HepG2 (cell line): ENCODE results near the gene HPCAL1. TPM values are rescaled to one million over a fixed set of nuclear protein-coding genes. Genes with fewer than 3 reads are reported as not detected.

ENCODE experiments used
- ATAC-seq: fragments of 200-7000 bp; cut with Tn5 transposase; 3 replicates; pipeline ENCODE4 v1.9.1; 2020; ENCODE audit warnings: mild to moderate bottlenecking, moderate library complexity
- BruUV-seq: library from RNA; stranded (reverse); fragments of 400-500 nt; replicated peaks from 2 replicates; lab custom pipeline; 2021; lab: Mats Ljungman, UMichigan
- CTCF ChIA-PET: fragments of 300-600 bp; formaldehyde crosslinking; extraction: SDS; loops from one replicate; lab custom pipeline; 2021; ENCODE audit warnings: low total read pairs, inconsistent platforms, low intra/inter-chr PET ratio; lab: Yijun Ruan, JAX
- POLR2A ChIA-PET: fragments of 350-600 bp; sonication (Branson Sonifier 250); formaldehyde crosslinking; loops from one replicate; lab custom pipeline; 2020; ENCODE audit warnings: antibody characterized with exemption, inconsistent platforms; lab: Yijun Ruan, JAX
- DNase-seq: peaks from one replicate; pipeline ENCODE4 v3.0.0-alpha.2; 2015; ENCODE audit warnings: low spot score
- FAIRE-seq: peaks from 3 replicates; lab custom pipeline; 2011; peaks lifted over from hg19 to GRCh38; lab: Jason Lieb, UNC
- H2AFZ ChIP-seq: one replicate; pipeline ENCODE4 v1.6.1; 2011; ENCODE audit warnings: low read length, inconsistent platforms
- H3K27ac ChIP-seq: fragments of 300-600 bp; 3 replicates; pipeline ENCODE4 v1.8.0; 2011; ENCODE audit warnings: mixed run types, mild to moderate bottlenecking, mixed read lengths, low read length, inconsistent platforms; ENCODE audit not compliant: insufficient read depth; ENCODE audit errors: extremely low read length
- H3K27me3 ChIP-seq, 2 experiments: fragments of 200-600 bp in 1 of 2; 2 replicates in 1 of 2; 3 replicates in 1 of 2; pipeline versions ENCODE4 v1.6.0 to v1.8.0; 2011; ENCODE audit warnings: low read length in 2 of 2, mild to moderate bottlenecking in 2 of 2, moderate library complexity in 2 of 2, inconsistent platforms in 1 of 2; ENCODE audit not compliant: insufficient read depth in 2 of 2, control insufficient read depth in 1 of 2
- H3K36me3 ChIP-seq, 2 experiments: fragments of 200-600 bp in 1 of 2; replicated peaks in 1 of 2; 2 replicates in 1 of 2; 3 replicates in 1 of 2; pipeline versions ENCODE4 v1.5.1 to v1.8.0; 2011; ENCODE audit warnings: low read length in 2 of 2, inconsistent platforms in 1 of 2; ENCODE audit not compliant: insufficient read depth in 2 of 2, control insufficient read depth in 1 of 2
- H3K4me1 ChIP-seq: 2 replicates; pipeline ENCODE4 v1.5.1; 2012; ENCODE audit warnings: low read length, inconsistent platforms; ENCODE audit not compliant: insufficient read depth
- H3K4me2 ChIP-seq: 2 replicates; pipeline ENCODE4 v1.6.0; 2011; ENCODE audit warnings: low read depth, low read length, inconsistent platforms
- H3K4me3 ChIP-seq, 3 experiments: fragments of 200-600 bp in 1 of 3; sonication (generic), shearing (Covaris generic) in 1 of 3; replicated peaks in 1 of 3; 2 replicates each; pipeline ENCODE4 v1.5.1; 2011 to 2016; ENCODE audit warnings: low read length in 3 of 3, inconsistent platforms in 2 of 3, low read depth in 2 of 3, mild to moderate bottlenecking in 2 of 3, control low read depth in 1 of 3, mixed read lengths in 1 of 3; ENCODE audit not compliant: insufficient read depth in 1 of 3
- H3K79me2 ChIP-seq: one replicate; pipeline ENCODE4 v1.6.1; 2011; ENCODE audit warnings: low read length, inconsistent platforms; ENCODE audit not compliant: insufficient read depth
- H3K9ac ChIP-seq: 2 replicates; pipeline ENCODE4 v1.6.0; 2011; ENCODE audit warnings: mild to moderate bottlenecking, low read depth, low read length, inconsistent platforms; ENCODE audit not compliant: insufficient read depth
- H3K9me3 ChIP-seq: 2 replicates; pipeline ENCODE4 v1.5.1; 2012; ENCODE audit warnings: mild to moderate bottlenecking, low read length
- H4K20me1 ChIP-seq: 2 replicates; pipeline ENCODE4 v1.6.0; 2011; ENCODE audit warnings: inconsistent platforms, mild to moderate bottlenecking, low read length, moderate library complexity; ENCODE audit not compliant: insufficient read depth
- ATF7-NPFF ChIP-seq: sonication (generic); formaldehyde crosslinking; IDR thresholded peaks from 2 replicates; pipeline ENCODE4 v1.8.1; 2023; ENCODE audit warnings: mild to moderate bottlenecking, low read depth, missing genetic modification reagents, moderate library complexity
- ERF ChIP-seq: IDR thresholded peaks from 2 replicates; pipeline ENCODE4 v1.6.1; 2018; ENCODE audit warnings: missing biosample characterization, missing genetic modification reagents
- HOXA9 ChIP-seq: sonication (generic); formaldehyde crosslinking; IDR thresholded peaks from 2 replicates; pipeline ENCODE4 v1.8.1; 2022; ENCODE audit warnings: missing genetic modification reagents, mild to moderate bottlenecking, moderate library complexity, borderline replicate concordance
- KAT8 ChIP-seq: IDR thresholded peaks from 2 replicates; pipeline ENCODE4 v1.6.1; 2016; ENCODE audit warnings: missing genetic modification reagents, missing compliant biosample characterization
- RCOR2 ChIP-seq: IDR thresholded peaks from 2 replicates; pipeline ENCODE4 v1.6.1; 2016; ENCODE audit warnings: missing biosample characterization, missing genetic modification reagents
- ZBTB21 ChIP-seq: sonication (generic); formaldehyde crosslinking; IDR thresholded peaks from 2 replicates; pipeline ENCODE4 v1.4.0; 2020; ENCODE audit warnings: missing genetic modification reagents
- ZEB1 ChIP-seq: IDR thresholded peaks from 2 replicates; pipeline ENCODE4 v1.6.1; 2012; ENCODE audit warnings: mild to moderate bottlenecking, low read depth, inconsistent platforms; ENCODE audit not compliant: insufficient replicate concordance
- ZNF362 ChIP-seq: sonication (generic); formaldehyde crosslinking; IDR thresholded peaks from 2 replicates; pipeline ENCODE4 v1.4.0; 2020; ENCODE audit warnings: missing genetic modification reagents, mild to moderate bottlenecking, borderline replicate concordance
- ZNF382 ChIP-seq: sonication (generic); formaldehyde crosslinking; IDR thresholded peaks from 2 replicates; pipeline ENCODE4 v1.5.0; 2020; ENCODE audit warnings: missing genetic modification reagents, mild to moderate bottlenecking, borderline replicate concordance
- ZNF678 ChIP-seq: sonication (generic); formaldehyde crosslinking; IDR thresholded peaks from 2 replicates; pipeline ENCODE4 v1.4.0; 2020; ENCODE audit warnings: mild to moderate bottlenecking, missing genetic modification reagents
- ZNF703 ChIP-seq: sonication (generic); formaldehyde crosslinking; IDR thresholded peaks from 2 replicates; pipeline ENCODE4 v1.5.1; 2020; ENCODE audit warnings: missing genetic modification reagents, mild to moderate bottlenecking, moderate library complexity, borderline replicate concordance
- ZNF749 ChIP-seq: sonication (generic); formaldehyde crosslinking; IDR thresholded peaks from 2 replicates; pipeline ENCODE4 v1.8.0; 2022; ENCODE audit warnings: mild to moderate bottlenecking, missing genetic modification reagents, moderate library complexity, borderline replicate concordance
- ZNF839 ChIP-seq: sonication (generic); formaldehyde crosslinking; IDR thresholded peaks from 2 replicates; pipeline ENCODE4 v1.4.0; 2020; ENCODE audit warnings: missing genetic modification reagents, mild to moderate bottlenecking, borderline replicate concordance
- WGBS: methylation state at CpG from one replicate; pipeline ENCODE4 v1.1.6; 2017; ENCODE audit warnings: low lambda C conversion rate; 5-methylcytosine and 5-hydroxymethylcytosine counted together
- in situ Hi-C: cut with HindIII; loops from 2 replicates; pipeline ENCODE4 v1.10.0; 2017; ENCODE audit warnings: low pct_unique_long_range_greater_than_20kb; ENCODE audit not compliant: extremely low pct_ligation_motif_present
- intact Hi-C: fragments of 100-400 bp; cut with micrococcal nuclease; formaldehyde crosslinking; loops from one replicate; pipeline ENCODE4 v1.10.0; 2022; ENCODE audit not compliant: unreplicated experiment
- polyA plus RNA-seq, 8 experiments: library from polyadenylated mRNA; depleted of rRNA in 3 of 8; stranded (reverse) in 7 of 8; unstranded in 1 of 8; fragments of >200 nt; fragmentation: Illumina TruSeq in 4 of 8; extraction: Trizol in 4 of 8; gene quantifications; 2 replicates each; pipeline versions ENCODE4 v1.2.1 to v1.2.3, GENCODE V29; 2011 to 2016; ENCODE audit warnings: low read depth in 4 of 8, missing spikeins in 1 of 8, mixed read lengths in 1 of 8; ENCODE audit not compliant: insufficient read depth in 1 of 8
- total RNA-seq, 5 experiments: library from RNA; depleted of rRNA; stranded (reverse); fragments of >200 nt; fragmentation: Illumina TruSeq; extraction: Trizol; gene quantifications; 2 replicates each; pipeline ENCODE4 v1.2.3, GENCODE V29; 2016; ENCODE audit warnings: low read depth in 1 of 5
- TF ChIP-seq, protein P1 (sequence below), 2 experiments: sonication (generic) in 1 of 2; formaldehyde crosslinking in 1 of 2; IDR thresholded peaks; 2 replicates each; pipeline versions ENCODE4 v1.5.1 to v1.6.1; 2011 to 2020; ENCODE audit warnings: borderline replicate concordance in 1 of 2, low read depth in 1 of 2, low read length in 1 of 2, mild to moderate bottlenecking in 1 of 2, missing genetic modification reagents in 1 of 2, moderate library complexity in 1 of 2
- TF ChIP-seq, protein P2 (sequence below): IDR thresholded peaks from 2 replicates; pipeline ENCODE4 v1.6.1; 2016; ENCODE audit warnings: missing genetic modification reagents, missing compliant biosample characterization

The HPCAL1 gene
- total and polyA plus RNA-seq, 2 of the 13 experiments (the other 11 are each of a cell fraction or from before 2014, with no cell fraction given) = 29.5 to 29.9 TPM

DNA sequence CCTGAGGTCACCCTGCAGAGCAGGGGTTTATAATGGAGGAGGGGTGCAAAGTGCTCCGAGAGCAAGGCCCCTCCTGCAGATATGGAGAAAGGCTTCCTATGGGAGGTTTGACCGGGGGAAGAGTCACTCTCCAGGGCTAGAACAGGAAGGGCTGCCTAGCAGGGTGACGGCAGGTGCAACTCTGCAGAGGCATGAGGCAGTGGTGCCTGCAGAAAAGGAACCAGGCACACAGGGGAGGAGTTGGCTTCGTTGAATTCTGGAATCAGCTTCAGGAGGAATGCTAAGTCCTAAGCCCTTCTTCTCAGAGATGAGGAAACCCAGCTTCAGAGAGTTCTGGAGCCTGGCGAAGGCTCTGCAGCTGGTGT is 17.5 kb upstream of the HPCAL1 start (continued):
- TF ChIP-seq ZNF749 (CRISPR knock-in tag) (0 out of 2 replicates have a peak, but pooled peaks have one; percentile 2), KAT8 (no peak)

GRCh38 chr2:10285556-10286198 is 17.0 kb upstream of the HPCAL1 start:
- intact Hi-C loops = loop anchor here (2.0 kb wide), 1 partner anchor 17 kb away; the partner anchor contains the start of gene HPCAL1
- POLR2A ChIA-PET = interaction anchor here (1.3 to 6.1 kb wide), 6 partner anchors 8 to 123 kb away, joined by 4 to 87 read pairs (median 9); partner anchors contain the start of gene HPCAL1
- no peaks in the 10 kb centered on the region for H3K9me3 ChIP-seq
- DNase-seq (peak; percentile 77), FAIRE-seq (peak; percentile 4), ATAC-seq (peak; percentile 80)
- CTCF ChIA-PET = no interaction called here
- H3K36me3 ChIP-seq = no peaks in the 10 kb centered on the region
- H3K27ac ChIP-seq = peak overlapping the region; percentile 15
- no TSS peak for BruUV-seq
- H3K4me3 ChIP-seq = peak overlapping the region; percentile 13 to 52 (median 32); a peak in 5 of 6 replicates
- peaks cover 48% of the 10 kb centered on the region for H3K4me1 ChIP-seq
- H3K79me2 ChIP-seq = no peaks in the 10 kb centered on the region
- no peak overlapping the region for H2AFZ ChIP-seq
- H4K20me1 ChIP-seq = no peaks in the 10 kb centered on the region
- in situ Hi-C loops = no loop called here
- H3K9ac ChIP-seq = peak overlapping the region; percentile 43
- peak overlapping the region; percentile 60 for H3K4me2 ChIP-seq
- WGBS = 41% methylated on average over 12 of the region's 17 CpGs
- H3K27me3 ChIP-seq = no peaks in the 10 kb centered on the region
- TF ChIP-seq ZNF362 (CRISPR knock-in tag) = no peak
- TF ChIP-seq, protein P1, sequence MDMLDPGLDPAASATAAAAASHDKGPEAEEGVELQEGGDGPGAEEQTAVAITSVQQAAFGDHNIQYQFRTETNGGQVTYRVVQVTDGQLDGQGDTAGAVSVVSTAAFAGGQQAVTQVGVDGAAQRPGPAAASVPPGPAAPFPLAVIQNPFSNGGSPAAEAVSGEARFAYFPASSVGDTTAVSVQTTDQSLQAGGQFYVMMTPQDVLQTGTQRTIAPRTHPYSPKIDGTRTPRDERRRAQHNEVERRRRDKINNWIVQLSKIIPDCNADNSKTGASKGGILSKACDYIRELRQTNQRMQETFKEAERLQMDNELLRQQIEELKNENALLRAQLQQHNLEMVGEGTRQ (IDR thresholded peaks at IDR 0.05; ENCODE audit: low read depth, low read length) = peak; percentile 47; the same call in 1 of the 2 replicates
- TF ChIP-seq, protein P1 (CRISPR knock-in tag; IDR thresholded peaks at IDR 0.05; ENCODE audit: borderline replicate concordance) = peak; percentile 79; the same call in 1 of the 2 replicates
- TF ChIP-seq RCOR2 (CRISPR knock-in tag) = 0 out of 2 replicates have a peak, but pooled peaks have one; percentile 36
- no peak for TF ChIP-seq ZEB1
- no peak for TF ChIP-seq ZNF382 (CRISPR knock-in tag)
- no peak for TF ChIP-seq ZNF703 (CRISPR knock-in tag)
- TF ChIP-seq ZBTB21 (CRISPR knock-in tag) = no peak
- TF ChIP-seq ERF = peak; percentile 41; the same call in 1 of the 2 replicates
- peak; percentile 85; the same call in 1 of the 2 replicates for TF ChIP-seq HOXA9
- TF ChIP-seq, protein P2, sequence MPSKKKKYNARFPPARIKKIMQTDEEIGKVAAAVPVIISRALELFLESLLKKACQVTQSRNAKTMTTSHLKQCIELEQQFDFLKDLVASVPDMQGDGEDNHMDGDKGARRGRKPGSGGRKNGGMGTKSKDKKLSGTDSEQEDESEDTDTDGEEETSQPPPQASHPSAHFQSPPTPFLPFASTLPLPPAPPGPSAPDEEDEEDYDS (CRISPR knock-in tag) = peak; percentile 24; the same call in 1 of the 2 replicates
- TF ChIP-seq ZNF839 (CRISPR knock-in tag) = no peak; the same call in 1 of the 2 replicates
- TF ChIP-seq ZNF678 (CRISPR knock-in tag) = peak; percentile 82
- peak; percentile 66; the same call in 1 of the 2 replicates for TF ChIP-seq ATF7-NPFF (CRISPR knock-in tag)
